HepG2 (cell line): ENCODE measurements around the gene C3orf38. TPM values are rescaled to one million over a fixed set of nuclear protein-coding genes. Genes with fewer than 3 reads are reported as not detected.

ENCODE experiments used
- AHR ChIP-seq: IDR thresholded peaks from 2 replicates; pipeline ENCODE4 v1.6.1; 2018; ENCODE audit warnings: missing genetic modification reagents, missing compliant biosample characterization
- ATRX ChIP-seq: sonication (generic); formaldehyde crosslinking; IDR thresholded peaks from 2 replicates; pipeline ENCODE4 v1.4.0; 2020; ENCODE audit warnings: missing genetic modification reagents, borderline replicate concordance
- FOXA1 ChIP-seq, 2 experiments: fragments of 450-650 bp in 1 of 2; sonication (generic) in 1 of 2; formaldehyde crosslinking in 1 of 2; IDR thresholded peaks; 2 replicates each; pipeline versions ENCODE4 v1.4.0 to v1.6.1; 2016 to 2020; ENCODE audit warnings: missing genetic modification reagents in 1 of 2
- JARID2 ChIP-seq: sonication (generic); formaldehyde crosslinking; IDR thresholded peaks from 2 replicates; pipeline ENCODE4 v1.8.1; 2023; ENCODE audit warnings: missing genetic modification reagents, inconsistent platforms; ENCODE audit not compliant: insufficient replicate concordance
- LCORL ChIP-seq, 2 experiments: fragments of 450-650 bp in 1 of 2; sonication (generic) in 1 of 2; formaldehyde crosslinking in 1 of 2; IDR thresholded peaks; 2 replicates each; pipeline versions ENCODE4 v1.5.0 to v1.6.1; 2017 to 2020; ENCODE audit warnings: antibody characterized with exemption in 1 of 2, missing genetic modification reagents in 1 of 2
- MAFF ChIP-seq: IDR thresholded peaks from 2 replicates; pipeline ENCODE4 v1.6.1; 2011; ENCODE audit warnings: low read depth, low read length, improper control_type of control experiment
- MLXIP ChIP-seq: sonication (generic); formaldehyde crosslinking; IDR thresholded peaks from 2 replicates; pipeline ENCODE4 v1.9.0; 2021; ENCODE audit warnings: missing genetic modification reagents, borderline replicate concordance
- NR2F6 ChIP-seq, 2 experiments: IDR thresholded peaks; 2 replicates each; pipeline ENCODE4 v1.6.1; 2016; ENCODE audit warnings: antibody characterized with exemption in 1 of 2, mild to moderate bottlenecking in 1 of 2
- RNF2 ChIP-seq: fragments of 450-650 bp; conservative IDR thresholded peaks from 2 replicates; pipeline ENCODE4 v1.6.1; 2016; ENCODE audit warnings: low read depth
- SYNCRIP ChIP-seq: fragments of 200-400 bp; formaldehyde crosslinking; IDR thresholded peaks from 2 replicates; pipeline ENCODE4 v1.6.1; 2018; ENCODE audit warnings: mild to moderate bottlenecking, low read depth, low read length; ENCODE audit not compliant: insufficient read depth
- TAF1 ChIP-seq: sonication (generic); formaldehyde crosslinking; IDR thresholded peaks from 2 replicates; pipeline ENCODE4 v1.4.0; 2020; ENCODE audit warnings: missing genetic modification reagents
- TFDP1 ChIP-seq: IDR thresholded peaks from 2 replicates; pipeline ENCODE4 v1.6.1; 2016; ENCODE audit warnings: missing compliant biosample characterization, missing genetic modification reagents, borderline replicate concordance
- YEATS2 ChIP-seq: sonication (generic); formaldehyde crosslinking; IDR thresholded peaks from 2 replicates; pipeline ENCODE4 v1.4.0; 2020; ENCODE audit warnings: missing genetic modification reagents, borderline replicate concordance
- ZNF12 ChIP-seq: sonication (generic); formaldehyde crosslinking; IDR thresholded peaks from 2 replicates; pipeline ENCODE4 v1.5.0; 2020; ENCODE audit warnings: missing genetic modification reagents
- ZNF333 ChIP-seq: sonication (generic); formaldehyde crosslinking; IDR thresholded peaks from 2 replicates; pipeline ENCODE4 v1.4.0; 2020; ENCODE audit warnings: mild to moderate bottlenecking, missing genetic modification reagents, borderline replicate concordance
- ZNF879 ChIP-seq: sonication (generic); formaldehyde crosslinking; IDR thresholded peaks from 2 replicates; pipeline ENCODE4 v1.8.1; 2023; ENCODE audit warnings: missing genetic modification reagents
- ZSCAN21 ChIP-seq: sonication (generic); formaldehyde crosslinking; IDR thresholded peaks from 2 replicates; pipeline ENCODE4 v1.8.0; 2022; ENCODE audit warnings: mild to moderate bottlenecking, missing genetic modification reagents, moderate library complexity, borderline replicate concordance
- polyA plus RNA-seq, 8 experiments: library from polyadenylated mRNA; depleted of rRNA in 3 of 8; stranded (reverse) in 7 of 8; unstranded in 1 of 8; fragments of >200 nt; fragmentation: Illumina TruSeq in 4 of 8; extraction: Trizol in 4 of 8; gene quantifications; 2 replicates each; pipeline versions ENCODE4 v1.2.1 to v1.2.3, GENCODE V29; 2011 to 2016; ENCODE audit warnings: low read depth in 4 of 8, missing spikeins in 1 of 8, mixed read lengths in 1 of 8; ENCODE audit not compliant: insufficient read depth in 1 of 8
- total RNA-seq, 5 experiments: library from RNA; depleted of rRNA; stranded (reverse); fragments of >200 nt; fragmentation: Illumina TruSeq; extraction: Trizol; gene quantifications; 2 replicates each; pipeline ENCODE4 v1.2.3, GENCODE V29; 2016; ENCODE audit warnings: low read depth in 1 of 5
- TF ChIP-seq, protein P1 (sequence below): sonication (generic); formaldehyde crosslinking; IDR thresholded peaks from 2 replicates; pipeline ENCODE4 v1.4.0; 2020; ENCODE audit warnings: low read depth, mild to moderate bottlenecking, missing genetic modification reagents
- TF ChIP-seq, protein P2 (sequence below): sonication (generic); formaldehyde crosslinking; IDR thresholded peaks from 2 replicates; pipeline ENCODE4 v1.8.0; 2022; ENCODE audit warnings: missing genetic modification reagents, mild to moderate bottlenecking, borderline replicate concordance

The C3orf38 gene
- total and polyA plus RNA-seq, 2 of the 13 experiments (the other 11 are each of a cell fraction or from before 2014, with no cell fraction given): 6.0 to 17.5 TPM

DNA sequence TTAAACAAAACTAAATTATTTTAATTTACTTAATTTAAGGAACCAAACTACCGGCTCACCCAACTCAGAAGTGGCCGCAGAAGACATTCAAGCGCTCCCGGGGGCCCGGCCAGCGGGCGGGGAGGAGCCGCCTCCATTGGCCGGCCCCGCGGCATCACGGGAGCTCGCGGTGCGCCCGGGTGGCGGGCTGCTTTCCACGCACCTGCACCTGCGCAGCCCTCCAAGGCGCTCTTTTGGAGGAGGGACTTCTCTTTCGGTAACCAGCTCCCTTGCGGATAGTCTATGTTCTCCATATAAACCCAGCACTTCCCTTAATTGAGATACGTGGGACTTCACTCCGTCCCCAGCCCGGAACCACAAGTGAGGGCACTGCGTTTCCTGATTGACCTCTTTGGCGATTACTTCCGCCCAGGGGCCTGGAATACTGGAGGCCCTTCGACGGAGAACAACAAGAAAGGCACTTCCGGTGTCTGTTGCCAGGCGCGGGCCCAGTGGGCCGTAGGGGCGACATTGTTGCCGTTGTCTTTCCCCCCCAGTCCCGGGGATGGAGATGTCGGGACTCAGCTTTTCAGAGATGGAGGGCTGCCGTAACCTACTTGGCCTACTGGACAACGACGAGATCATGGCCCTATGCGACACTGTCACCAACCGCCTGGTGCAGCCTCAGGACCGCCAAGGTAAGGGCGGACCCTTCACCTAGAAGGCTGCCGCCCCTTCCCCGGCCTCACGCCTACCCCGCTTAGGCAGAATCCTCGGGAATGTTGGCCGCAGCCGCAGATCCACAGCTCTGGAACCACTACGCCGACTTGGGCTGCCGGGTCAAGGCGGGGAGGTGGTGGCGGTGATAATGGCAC lies at the start of gene C3orf38 (continued):
- TF ChIP-seq FOXA1 (IDR thresholded peaks at IDR 0.05) (no peak), FOXA1 (CRISPR knock-in tag; IDR thresholded peaks at IDR 0.05) (peak; percentile 41; the same call in 1 of the 2 replicates), YEATS2 (CRISPR knock-in tag) (peak; percentile 95), MAFF (no peak), ZNF333 (CRISPR knock-in tag) (no peak), AHR (CRISPR knock-in tag) (no peak; the same call in 1 of the 2 replicates), NR2F6 (IDR thresholded peaks at IDR 0.05) (peak; percentile 58; the same call in 1 of the 2 replicates), NR2F6 (CRISPR knock-in tag; IDR thresholded peaks at IDR 0.05) (peak; percentile 34; the same call in 1 of the 2 replicates), ZNF12 (CRISPR knock-in tag) (peak; percentile 62), ZSCAN21 (peak; percentile 73), ZNF879 (CRISPR knock-in tag) (0 out of 2 replicates have a peak, but pooled peaks have one; percentile 65), SYNCRIP (no peak), ATRX (no peak), RNF2 (peak; percentile 62; the same call in 1 of the 2 replicates), TFDP1 (CRISPR knock-in tag) (peak; percentile 87; the same call in 1 of the 2 replicates), TAF1 (CRISPR knock-in tag) (peak; percentile 83), MLXIP (CRISPR knock-in tag) (no peak), LCORL (IDR thresholded peaks at IDR 0.05) (no peak), LCORL (CRISPR knock-in tag; IDR thresholded peaks at IDR 0.05) (peak; percentile 77), JARID2 (CRISPR knock-in tag) (no peak)
- TF ChIP-seq, protein P1, sequence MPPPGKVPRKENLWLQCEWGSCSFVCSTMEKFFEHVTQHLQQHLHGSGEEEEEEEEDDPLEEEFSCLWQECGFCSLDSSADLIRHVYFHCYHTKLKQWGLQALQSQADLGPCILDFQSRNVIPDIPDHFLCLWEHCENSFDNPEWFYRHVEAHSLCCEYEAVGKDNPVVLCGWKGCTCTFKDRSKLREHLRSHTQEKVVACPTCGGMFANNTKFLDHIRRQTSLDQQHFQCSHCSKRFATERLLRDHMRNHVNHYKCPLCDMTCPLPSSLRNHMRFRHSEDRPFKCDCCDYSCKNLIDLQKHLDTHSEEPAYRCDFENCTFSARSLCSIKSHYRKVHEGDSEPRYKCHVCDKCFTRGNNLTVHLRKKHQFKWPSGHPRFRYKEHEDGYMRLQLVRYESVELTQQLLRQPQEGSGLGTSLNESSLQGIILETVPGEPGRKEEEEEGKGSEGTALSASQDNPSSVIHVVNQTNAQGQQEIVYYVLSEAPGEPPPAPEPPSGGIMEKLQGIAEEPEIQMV (CRISPR knock-in tag): peak; percentile 78; the same call in 1 of the 2 replicates
- TF ChIP-seq, protein P2, sequence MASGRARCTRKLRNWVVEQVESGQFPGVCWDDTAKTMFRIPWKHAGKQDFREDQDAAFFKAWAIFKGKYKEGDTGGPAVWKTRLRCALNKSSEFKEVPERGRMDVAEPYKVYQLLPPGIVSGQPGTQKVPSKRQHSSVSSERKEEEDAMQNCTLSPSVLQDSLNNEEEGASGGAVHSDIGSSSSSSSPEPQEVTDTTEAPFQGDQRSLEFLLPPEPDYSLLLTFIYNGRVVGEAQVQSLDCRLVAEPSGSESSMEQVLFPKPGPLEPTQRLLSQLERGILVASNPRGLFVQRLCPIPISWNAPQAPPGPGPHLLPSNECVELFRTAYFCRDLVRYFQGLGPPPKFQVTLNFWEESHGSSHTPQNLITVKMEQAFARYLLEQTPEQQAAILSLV (CRISPR knock-in tag): peak; percentile 83; the same call in 1 of the 2 replicates
